ENCODE results near the gene IL33.

IL33 gene

GRCh38 chr9:6216951-6217350 is 1.3 kb downstream of the IL33 start:
- DNase-seq (ENCODE audit: low read depth), result no peak

GRCh38 chr9:6218099-6218502 is 2.5 kb downstream of the IL33 start:
- DNase-seq (ENCODE audit: low read depth), result no peak

GRCh38 chr9:6219040-6219439 is 3.4 kb downstream of the IL33 start:
- DNase-seq (ENCODE audit: low read depth), result no peak

- no peak for DNase-seq (ENCODE audit: low read depth)
Measured at GRCh38 chr9:6219981-6220380, 4.4 kb downstream of the IL33 start.

- no peak for DNase-seq (ENCODE audit: low read depth)
Measured at GRCh38 chr9:6224393-6225154, 9.0 kb downstream of the IL33 start.

DNA sequence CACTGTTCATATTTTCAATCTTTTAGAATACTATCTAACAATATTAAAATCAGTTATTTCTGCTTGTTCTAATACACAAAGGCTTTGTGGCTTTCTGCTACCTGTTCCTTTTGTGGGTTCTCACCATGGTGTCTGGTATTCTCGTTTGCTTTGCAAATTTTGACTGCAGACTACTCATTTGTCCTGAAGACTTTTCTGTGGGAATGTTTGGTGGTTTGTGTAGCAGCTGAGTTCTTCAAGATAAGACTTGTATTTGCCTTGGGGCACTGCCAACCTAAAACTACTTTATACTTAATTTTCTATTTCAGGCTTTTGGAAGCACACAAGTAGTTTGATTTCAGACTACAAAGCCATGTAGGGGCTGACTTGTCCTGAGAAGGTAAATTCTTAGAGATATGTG is 11.1 kb downstream of the IL33 start:
- DNase-seq (ENCODE audit: low read depth), result no peak

- DNase-seq (ENCODE audit: low read depth), result no peak
Measured at GRCh38 chr9:6229186-6229585, 13.6 kb downstream of the IL33 start.

DNA sequence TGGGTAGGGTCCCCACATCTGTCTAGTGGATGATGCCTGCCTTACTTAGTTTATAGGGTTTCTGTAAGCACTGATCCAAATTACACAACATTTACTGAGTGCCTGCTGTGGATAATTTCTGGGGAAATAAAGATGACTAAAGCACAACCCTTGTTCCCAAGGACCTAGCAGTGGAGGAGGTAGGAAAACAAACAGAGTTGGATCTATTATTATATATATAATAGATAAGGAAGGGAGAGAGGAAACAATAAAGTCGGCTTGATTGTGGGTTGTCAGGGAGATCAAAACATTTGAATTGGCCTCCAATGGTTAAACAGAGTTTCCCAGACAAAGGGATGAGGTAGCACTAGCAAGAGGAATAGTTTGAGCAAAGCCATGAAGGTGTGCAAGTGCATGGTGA is 14.0 kb downstream of the IL33 start:
- no peak for DNase-seq (ENCODE audit: low read depth)

DNA sequence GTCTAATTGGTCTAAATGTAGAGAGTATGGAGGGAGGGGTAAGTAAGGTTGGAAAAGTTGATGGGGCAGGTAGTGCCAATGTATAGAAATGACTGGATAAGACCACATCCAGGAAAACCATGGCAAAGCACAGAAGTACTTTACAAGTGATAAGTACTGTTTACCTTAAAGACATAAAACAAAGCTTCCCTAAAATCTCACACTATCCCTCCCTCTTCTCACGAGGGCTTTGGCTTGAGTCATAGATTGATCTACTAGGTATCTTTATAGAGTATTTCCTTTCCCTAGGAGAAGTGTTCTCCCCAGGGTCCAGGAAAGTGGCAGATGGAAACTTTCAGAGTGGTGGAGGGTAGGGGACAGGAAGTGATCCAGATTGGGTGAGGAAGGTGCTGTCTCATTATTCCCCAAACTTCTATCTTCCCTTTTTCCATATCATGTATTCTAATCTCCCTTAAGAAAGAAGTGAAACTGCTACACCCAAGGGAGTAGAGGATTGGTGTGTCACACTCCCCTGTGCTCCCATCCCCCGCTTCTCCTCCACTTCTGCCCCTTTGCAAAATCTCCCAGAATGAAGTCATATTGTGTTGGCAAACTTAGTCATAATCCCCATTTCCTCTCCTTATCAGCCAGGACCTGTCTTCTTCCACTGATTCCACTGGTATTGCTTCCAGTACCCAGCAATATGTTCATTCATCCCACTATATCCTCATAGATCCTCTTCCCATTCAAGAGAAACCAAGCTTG is 14.6 kb downstream of the IL33 start:
- no peak for DNase-seq (ENCODE audit: low read depth)

- DNase-seq (ENCODE audit: low read depth), result no peak
Measured at GRCh38 chr9:6232336-6232945, 16.8 kb downstream of the IL33 start.

DNA sequence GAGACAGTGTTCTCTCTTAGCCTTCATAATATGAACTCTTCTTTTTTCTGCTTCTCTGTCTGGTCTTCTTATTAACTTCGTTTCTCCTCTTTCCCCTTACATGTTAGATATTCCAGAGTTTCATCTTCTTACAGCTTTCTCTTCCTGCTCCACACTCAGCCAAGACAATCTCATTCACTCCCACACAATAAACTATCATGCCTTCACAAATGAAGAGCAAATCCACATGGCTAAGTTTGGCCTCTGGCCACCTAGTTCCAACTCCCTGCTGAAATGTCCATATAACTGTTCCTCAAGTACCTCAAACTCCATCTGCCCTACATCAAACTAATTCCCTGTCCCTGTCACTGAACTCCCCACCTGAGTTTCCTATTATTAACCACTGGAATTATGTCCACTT is 18.4 kb downstream of the IL33 start:
- no peak for DNase-seq (ENCODE audit: low read depth)

DNA sequence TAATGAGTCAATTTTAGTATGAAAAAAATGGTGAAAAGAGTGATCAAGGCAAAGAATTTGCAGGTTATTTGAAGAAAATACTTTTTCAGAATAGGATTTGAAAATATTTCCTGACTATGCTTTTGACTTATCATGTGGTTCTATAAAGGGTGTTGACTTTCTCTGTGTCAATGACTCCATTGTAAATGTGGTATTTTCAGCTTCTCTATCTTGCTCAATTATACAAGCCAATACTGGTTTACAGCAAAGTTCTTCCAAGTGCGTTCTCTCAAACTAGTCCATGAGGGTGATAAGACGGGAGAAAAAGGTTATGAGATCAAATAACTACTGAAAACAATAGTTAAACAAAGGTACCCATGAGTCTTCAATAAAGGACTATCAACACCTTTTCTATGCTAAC is 21.7 kb downstream of the IL33 start:
- DNase-seq (ENCODE audit: low read depth), result no peak

- no peak for DNase-seq (ENCODE audit: low read depth)
Measured at GRCh38 chr9:6239048-6239461, 23.4 kb downstream of the IL33 start.

DNA sequence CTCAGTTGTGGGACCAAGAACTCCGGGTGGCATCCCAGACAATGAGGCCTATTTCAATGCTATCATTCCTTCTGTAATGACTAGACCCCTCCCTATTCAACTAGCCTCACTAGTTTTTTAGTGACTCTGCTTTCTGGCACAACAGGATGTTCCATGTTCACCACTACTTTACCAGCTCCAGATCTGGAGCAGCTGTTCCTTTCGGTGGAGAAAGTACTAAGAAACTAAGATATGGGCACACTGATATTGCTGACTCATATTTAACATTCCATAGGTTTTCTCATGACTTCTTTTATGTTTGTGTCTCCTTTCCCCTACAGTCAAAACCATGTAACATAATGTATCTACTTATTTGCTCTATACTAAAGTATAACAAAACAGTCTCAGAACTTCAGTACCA is 24.1 kb downstream of the IL33 start:
- DNase-seq (ENCODE audit: low read depth), result no peak

DNA sequence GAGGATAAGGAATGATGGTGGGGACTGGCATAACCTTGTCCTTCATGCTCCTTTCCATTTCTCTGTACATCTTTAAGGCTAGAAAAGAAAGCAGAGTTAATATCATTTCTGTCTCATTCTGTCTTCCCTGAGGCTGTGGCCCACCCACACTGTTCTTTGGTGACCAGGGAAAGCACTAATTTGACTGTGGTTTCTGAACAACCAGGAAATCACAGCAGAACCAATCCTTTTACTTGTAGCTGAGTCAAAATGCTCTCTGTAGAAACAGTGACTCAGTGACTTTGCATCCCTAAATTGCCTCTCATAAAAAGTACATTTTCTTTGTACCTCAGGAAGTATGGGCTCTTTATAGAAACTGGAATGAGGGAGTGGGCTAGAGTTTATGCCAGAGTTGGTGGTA is 28.1 kb downstream of the IL33 start:
- no peak for DNase-seq (ENCODE audit: low read depth)

DNA sequence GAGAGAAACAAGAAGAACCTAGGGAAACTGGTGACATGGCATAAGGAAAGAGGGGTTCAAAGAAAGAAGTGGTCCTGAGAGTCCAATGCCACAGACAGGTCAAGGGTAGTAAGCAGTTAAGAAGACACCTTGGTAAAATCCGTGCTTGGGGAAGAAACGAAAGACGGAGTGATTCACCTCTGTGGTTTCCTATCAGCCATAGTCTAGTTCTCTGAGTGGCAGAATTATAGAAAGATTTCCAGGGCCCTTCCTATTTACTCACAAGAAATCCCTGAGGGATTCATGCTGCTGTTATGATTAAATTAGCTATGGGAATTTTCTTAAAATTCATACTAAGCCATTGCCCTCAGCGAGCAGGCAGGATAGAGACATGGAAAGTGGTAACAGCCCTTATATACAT is 31.7 kb downstream of the IL33 start:
- no peak for DNase-seq (ENCODE audit: low read depth)

- no peak for DNase-seq (ENCODE audit: low read depth)
Measured at GRCh38 chr9:6268826-6269397, 53.3 kb downstream of the IL33 start.

DNA sequence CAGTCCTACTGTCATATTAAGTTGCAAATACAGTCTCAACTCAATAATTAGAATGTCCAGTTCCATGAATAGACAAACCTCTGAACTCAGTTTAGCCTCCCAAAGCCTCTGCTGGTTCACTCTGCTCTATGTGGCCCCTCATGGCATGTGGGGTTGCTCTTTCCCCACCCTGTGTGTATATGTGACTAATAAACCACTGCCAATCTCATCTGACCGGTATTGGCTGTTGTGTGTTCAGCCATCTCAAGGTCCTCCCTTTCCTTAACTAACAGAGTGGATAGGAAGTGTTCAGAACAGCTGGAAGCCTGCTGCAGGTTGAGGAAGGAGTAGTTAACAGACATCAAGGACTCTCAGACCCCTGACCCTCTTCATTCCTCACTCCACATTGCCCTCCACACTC is 55.3 kb downstream of the IL33 start:
- no peak for DNase-seq (ENCODE audit: low read depth)

GRCh38 chr9:6271508-6272228 is 56.1 kb downstream of the IL33 start:
- no peak for DNase-seq (ENCODE audit: low read depth)

- no peak for DNase-seq (ENCODE audit: low read depth)
Measured at GRCh38 chr9:6272229-6272598, 56.6 kb downstream of the IL33 start.

DNA sequence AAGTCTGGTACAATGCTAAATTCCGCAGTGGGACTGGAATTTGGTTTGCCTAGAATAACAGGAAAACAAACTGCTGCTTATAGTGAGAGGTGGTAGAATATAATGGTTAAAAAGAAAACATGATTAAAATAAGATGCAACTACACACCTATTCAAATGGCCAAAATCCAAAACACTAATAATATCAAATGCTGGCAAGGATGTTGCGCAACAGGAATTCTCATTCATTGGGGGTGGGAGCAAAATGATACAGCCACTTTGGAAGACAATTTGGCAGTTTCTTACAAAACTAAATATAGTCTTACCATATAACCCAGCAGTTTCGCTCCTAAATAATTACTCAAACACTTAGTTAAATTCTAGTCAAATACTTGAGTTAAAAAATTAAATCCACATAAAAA is 61.8 kb downstream of the IL33 start:
- no peak for DNase-seq (ENCODE audit: low read depth)

DNA sequence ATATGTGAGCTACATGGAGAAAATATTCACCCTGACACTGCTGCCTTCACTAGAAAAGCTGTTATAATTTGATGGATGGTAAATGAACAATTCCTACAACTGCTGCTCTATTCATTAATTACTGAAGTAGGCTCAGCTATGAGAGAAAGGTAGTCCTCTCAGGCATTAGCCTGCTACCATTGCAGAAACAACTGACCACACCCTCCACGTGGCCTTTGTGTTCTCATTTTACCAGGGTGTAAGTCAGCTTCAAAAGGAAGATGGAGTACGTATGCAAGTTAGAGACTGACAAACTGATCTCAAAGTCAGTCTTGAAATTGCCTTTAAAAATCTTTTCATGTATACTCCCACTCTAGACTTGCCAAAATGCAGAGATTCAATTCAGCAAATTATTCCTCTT is 86.3 kb downstream of the IL33 start:
- DNase-seq (ENCODE audit: low read depth), result no peak

Measured in stimulated activated CD8-positive, alpha-beta memory T cell treated with anti-CD3 and anti-CD28 coated beads, Interleukin-4, amount 100 ng/mL, for 24 hours (primary cell).